SU-DHL-6 (cell line): ENCODE measurements around the gene MUC6.

Experiments used
- H2AFZ ChIP-seq: fragments of 200-600 bp; sonication (generic); 2 replicates; pipeline ENCODE4 v1.6.1; 2014; ENCODE audit warnings: low read depth, mild to moderate bottlenecking, moderate library complexity, mixed read lengths, antibody characterized with exemption, low read length; ENCODE audit not compliant: severe bottlenecking
- H3F3A ChIP-seq: fragments of 200-600 bp; shearing (Covaris generic); 2 replicates; pipeline ENCODE4 v1.6.0; 2016; ENCODE audit warnings: antibody characterized with exemption, mild to moderate bottlenecking; ENCODE audit not compliant: insufficient read depth
- H3K27ac ChIP-seq: fragments of 200-600 bp; sonication (generic); 2 replicates; pipeline ENCODE4 v1.5.1; 2016; ENCODE audit warnings: low read depth, mild to moderate bottlenecking, low read length, moderate library complexity, mixed read lengths
- H3K27me3 ChIP-seq: fragments of 200-600 bp; sonication (generic), shearing (Covaris generic); 2 replicates; pipeline ENCODE4 v1.6.0; 2014; ENCODE audit warnings: mild to moderate bottlenecking, low read length
- H3K36me3 ChIP-seq: fragments of 200-600 bp; sonication (generic); 2 replicates; pipeline ENCODE4 v1.6.1; 2014; ENCODE audit warnings: mild to moderate bottlenecking, low read length, mixed read lengths
- H3K4me2 ChIP-seq: fragments of 300-600, 200-600 bp; shearing (Covaris generic), sonication (generic); 2 replicates; pipeline ENCODE4 v1.6.0; 2014; ENCODE audit warnings: low read length, low read depth, mild to moderate bottlenecking; ENCODE audit not compliant: poor library complexity, severe bottlenecking
- H3K4me3 ChIP-seq: fragments of 200-600 bp; sonication (generic); 2 replicates; pipeline ENCODE4 v1.5.1; 2014; ENCODE audit warnings: antibody characterized with exemption, low read length, mild to moderate bottlenecking, mixed read lengths; ENCODE audit not compliant: insufficient read depth, poor library complexity, severe bottlenecking
- H3K79me2 ChIP-seq: fragments of 200-600 bp; sonication (generic); 2 replicates; pipeline ENCODE4 v1.6.1; 2014; ENCODE audit warnings: mild to moderate bottlenecking, low read length, moderate library complexity; ENCODE audit not compliant: insufficient read depth
- H3K9ac ChIP-seq: fragments of 200-600 bp; sonication (generic); 2 replicates; pipeline ENCODE4 v1.7.0; 2014; ENCODE audit warnings: mild to moderate bottlenecking, low read length
- H3K9me2 ChIP-seq: fragments of 200-600 bp; sonication (generic); replicated peaks from 2 replicates; pipeline ENCODE4 v1.6.1; 2014; ENCODE audit warnings: low read length; ENCODE audit not compliant: insufficient read depth
- H3K9me3 ChIP-seq: fragments of 200-600 bp; sonication (generic); 2 replicates; pipeline ENCODE4 v1.6.1; 2014; ENCODE audit warnings: low read length, mixed read lengths; ENCODE audit not compliant: insufficient read depth
- H4K20me1 ChIP-seq: fragments of 200-600 bp; sonication (generic); 2 replicates; pipeline ENCODE4 v1.6.1; 2014; ENCODE audit warnings: low read depth, mild to moderate bottlenecking, antibody characterized with exemption, low read length, moderate library complexity, mixed read lengths
- EZH2phosphoT487 ChIP-seq: fragments of 200-600 bp; sonication (generic), shearing (Covaris generic); conservative IDR thresholded peaks from 2 replicates; pipeline ENCODE4 v1.6.1; 2018; ENCODE audit warnings: mild to moderate bottlenecking, antibody characterized with exemption, low read length, moderate library complexity, mixed read lengths
- TF ChIP-seq, protein P1 (sequence below): fragments of 200-600 bp; sonication (generic); IDR thresholded peaks from one replicate; pipeline ENCODE4 v1.5.1; 2017; ENCODE audit warnings: antibody characterized with exemption, mild to moderate bottlenecking, low read length, moderate library complexity; ENCODE audit not compliant: insufficient read depth, poor library complexity, severe bottlenecking

The MUC6 gene

GRCh38 chr11:1040428-1041148 is 4.1 kb upstream of the MUC6 start:
- H3K4me3 ChIP-seq: no peak overlapping the region
- no peaks in the 10 kb centered on the region for H4K20me1 ChIP-seq
- no peaks in the 10 kb centered on the region for H3K9me2 ChIP-seq
- no peaks in the 10 kb centered on the region for H3K36me3 ChIP-seq
- no peak overlapping the region for H3K4me2 ChIP-seq
- no peaks in the 10 kb centered on the region for H3F3A ChIP-seq
- TF ChIP-seq EZH2phosphoT487: no peak
- TF ChIP-seq, protein P1, sequence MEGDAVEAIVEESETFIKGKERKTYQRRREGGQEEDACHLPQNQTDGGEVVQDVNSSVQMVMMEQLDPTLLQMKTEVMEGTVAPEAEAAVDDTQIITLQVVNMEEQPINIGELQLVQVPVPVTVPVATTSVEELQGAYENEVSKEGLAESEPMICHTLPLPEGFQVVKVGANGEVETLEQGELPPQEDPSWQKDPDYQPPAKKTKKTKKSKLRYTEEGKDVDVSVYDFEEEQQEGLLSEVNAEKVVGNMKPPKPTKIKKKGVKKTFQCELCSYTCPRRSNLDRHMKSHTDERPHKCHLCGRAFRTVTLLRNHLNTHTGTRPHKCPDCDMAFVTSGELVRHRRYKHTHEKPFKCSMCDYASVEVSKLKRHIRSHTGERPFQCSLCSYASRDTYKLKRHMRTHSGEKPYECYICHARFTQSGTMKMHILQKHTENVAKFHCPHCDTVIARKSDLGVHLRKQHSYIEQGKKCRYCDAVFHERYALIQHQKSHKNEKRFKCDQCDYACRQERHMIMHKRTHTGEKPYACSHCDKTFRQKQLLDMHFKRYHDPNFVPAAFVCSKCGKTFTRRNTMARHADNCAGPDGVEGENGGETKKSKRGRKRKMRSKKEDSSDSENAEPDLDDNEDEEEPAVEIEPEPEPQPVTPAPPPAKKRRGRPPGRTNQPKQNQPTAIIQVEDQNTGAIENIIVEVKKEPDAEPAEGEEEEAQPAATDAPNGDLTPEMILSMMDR: no peak
- no peaks in the 10 kb centered on the region for H3K27me3 ChIP-seq
- no peaks in the 10 kb centered on the region for H3K79me2 ChIP-seq
- no peak overlapping the region for H3K9ac ChIP-seq
- no peak overlapping the region for H3K27ac ChIP-seq
- no peaks in the 10 kb centered on the region for H3K9me3 ChIP-seq
- H2AFZ ChIP-seq: no peak overlapping the region

DNA sequence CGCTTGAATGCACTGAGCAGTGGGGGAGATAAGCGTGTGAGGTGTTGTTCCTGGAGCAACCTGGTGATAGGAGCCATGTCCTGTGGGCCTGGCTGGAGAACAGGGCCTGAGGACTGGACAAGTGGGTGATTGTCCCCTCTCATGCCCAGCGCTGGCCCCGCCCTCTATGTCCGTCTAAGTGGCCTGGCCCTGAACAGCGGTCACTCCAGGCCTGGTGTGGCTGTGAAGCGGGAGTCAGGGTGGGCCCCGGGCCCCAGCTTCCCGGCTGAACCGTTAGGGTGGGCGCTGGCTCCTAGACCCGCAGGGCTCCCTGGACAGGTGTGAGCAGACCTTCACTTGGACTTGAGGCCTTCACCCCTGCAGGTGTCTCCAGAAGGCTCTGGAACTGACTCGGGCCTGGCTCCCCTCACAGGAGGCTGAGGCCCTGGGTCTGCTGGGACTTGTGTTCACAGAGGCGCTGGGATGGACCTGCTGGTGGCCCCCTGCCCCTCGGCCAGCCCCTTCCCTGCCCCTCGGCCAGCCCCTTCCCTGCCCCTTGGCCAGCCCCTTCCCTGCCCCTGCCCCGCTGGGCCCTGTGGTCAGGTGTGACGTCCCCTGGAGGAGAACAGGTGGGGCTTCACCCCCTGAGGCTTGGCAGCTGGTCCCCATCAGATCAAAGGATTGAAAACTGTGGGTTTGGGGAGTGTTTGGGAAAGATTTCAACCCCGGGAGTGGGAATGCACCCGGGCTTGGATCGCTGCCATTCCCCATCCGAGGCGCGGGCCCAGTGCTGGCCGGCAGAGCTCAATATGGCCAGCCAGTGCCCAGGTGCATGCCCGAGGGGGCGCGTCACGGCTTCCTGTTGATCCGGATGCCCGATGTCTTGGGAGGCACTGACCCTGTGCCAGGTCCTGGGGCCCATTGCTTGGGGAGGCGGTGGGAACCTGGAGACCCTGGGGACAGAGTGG is 3.2 kb upstream of the MUC6 start:
- Histone ChIP-seq H3K9me3 (no peaks in the 10 kb centered on the region), H4K20me1 (no peaks in the 10 kb centered on the region), H3K4me2 (no peak overlapping the region), H3K27me3 (no peaks in the 10 kb centered on the region), H3K27ac (no peak overlapping the region), H3F3A (no peaks in the 10 kb centered on the region), H3K36me3 (no peaks in the 10 kb centered on the region), H3K9ac (no peak overlapping the region), H3K79me2 (no peaks in the 10 kb centered on the region), H2AFZ (no peak overlapping the region), H3K4me3 (no peak overlapping the region), H3K9me2 (no peaks in the 10 kb centered on the region)
- TF ChIP-seq, protein P1: no peak
- no peak for TF ChIP-seq EZH2phosphoT487

DNA sequence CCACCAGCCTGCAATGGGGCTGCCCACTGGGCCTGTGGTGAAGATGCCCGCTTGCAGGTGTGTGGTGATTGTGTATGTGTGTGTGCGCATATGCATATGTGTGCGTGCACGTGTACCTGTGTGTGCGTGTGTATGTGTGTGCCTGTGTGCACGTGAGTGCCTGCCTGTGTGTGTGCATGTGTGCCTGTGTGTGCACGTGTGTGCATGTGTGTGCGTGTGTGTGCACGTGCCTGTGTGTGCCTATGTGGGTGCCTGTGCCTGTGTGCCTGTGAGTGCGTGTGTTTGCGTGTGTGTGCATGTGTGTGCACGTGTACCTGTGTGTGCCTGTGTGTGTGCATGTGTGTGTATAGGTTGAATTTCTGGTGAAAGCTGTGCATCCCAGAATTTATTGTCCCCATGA is 2.4 kb upstream of the MUC6 start:
- H3K4me2 ChIP-seq: no peak overlapping the region
- no peak overlapping the region for H2AFZ ChIP-seq
- no peaks in the 10 kb centered on the region for H3K9me2 ChIP-seq
- no peak overlapping the region for H3K4me3 ChIP-seq
- H3K79me2 ChIP-seq: no peaks in the 10 kb centered on the region
- H3K9ac ChIP-seq: no peak overlapping the region
- H3K27ac ChIP-seq: no peak overlapping the region
- no peaks in the 10 kb centered on the region for H3K27me3 ChIP-seq
- no peaks in the 10 kb centered on the region for H4K20me1 ChIP-seq
- TF ChIP-seq EZH2phosphoT487: no peak
- TF ChIP-seq, protein P1: no peak
- H3K36me3 ChIP-seq: no peaks in the 10 kb centered on the region
- no peaks in the 10 kb centered on the region for H3K9me3 ChIP-seq
- no peaks in the 10 kb centered on the region for H3F3A ChIP-seq
